ENCODE data around the gene FBLN5.

FBLN5 gene

GRCh38 chr14:91945751-91946621 is 1.5 kb downstream of the FBLN5 start:
- DNase-seq, result no peak

DNA sequence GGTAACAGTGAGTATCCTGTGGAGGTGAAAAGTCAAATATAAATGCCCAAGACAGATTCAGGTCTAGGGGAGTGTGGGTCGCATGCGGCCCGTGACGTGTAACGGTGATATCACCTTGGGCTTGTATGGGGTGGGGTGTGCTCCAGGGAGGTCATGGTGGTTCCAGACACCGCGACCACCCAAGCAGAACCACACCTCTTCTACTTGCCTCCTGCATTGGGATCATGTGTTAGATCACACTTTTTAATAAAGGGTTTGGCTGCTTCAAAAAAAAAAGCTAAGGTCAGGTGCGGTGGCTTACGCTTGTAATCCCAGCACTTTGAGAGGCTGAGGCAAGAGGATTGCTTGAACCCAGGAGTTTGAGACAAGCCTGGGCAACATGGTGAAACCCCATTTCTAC is 4.5 kb downstream of the FBLN5 start:
- DNase-seq, result no peak

GRCh38 chr14:91942128-91942527 is 5.4 kb downstream of the FBLN5 start:
- no peak for DNase-seq

- DNase-seq, result no peak
Measured at GRCh38 chr14:91940209-91940608, 7.3 kb downstream of the FBLN5 start.

DNA sequence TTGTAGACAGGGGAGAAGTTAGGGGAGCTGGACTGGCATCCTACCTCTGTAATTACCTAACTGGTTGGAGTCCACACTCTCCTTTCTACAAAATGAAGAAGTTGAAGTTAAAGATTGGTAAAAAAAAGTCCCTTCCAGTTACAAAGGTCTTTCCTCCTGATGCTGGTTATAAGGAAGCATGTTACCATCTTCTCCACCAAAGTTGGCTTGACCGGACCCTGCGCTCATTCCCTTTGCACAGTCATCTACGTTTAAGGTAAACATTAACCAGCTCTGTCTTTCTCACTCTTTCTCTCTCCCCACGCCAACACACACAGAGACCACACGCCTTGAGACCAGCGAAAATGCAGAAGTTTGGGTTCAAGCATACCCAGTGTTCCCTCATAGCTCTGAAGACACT is 11.9 kb downstream of the FBLN5 start:
- no peak for DNase-seq

DNA sequence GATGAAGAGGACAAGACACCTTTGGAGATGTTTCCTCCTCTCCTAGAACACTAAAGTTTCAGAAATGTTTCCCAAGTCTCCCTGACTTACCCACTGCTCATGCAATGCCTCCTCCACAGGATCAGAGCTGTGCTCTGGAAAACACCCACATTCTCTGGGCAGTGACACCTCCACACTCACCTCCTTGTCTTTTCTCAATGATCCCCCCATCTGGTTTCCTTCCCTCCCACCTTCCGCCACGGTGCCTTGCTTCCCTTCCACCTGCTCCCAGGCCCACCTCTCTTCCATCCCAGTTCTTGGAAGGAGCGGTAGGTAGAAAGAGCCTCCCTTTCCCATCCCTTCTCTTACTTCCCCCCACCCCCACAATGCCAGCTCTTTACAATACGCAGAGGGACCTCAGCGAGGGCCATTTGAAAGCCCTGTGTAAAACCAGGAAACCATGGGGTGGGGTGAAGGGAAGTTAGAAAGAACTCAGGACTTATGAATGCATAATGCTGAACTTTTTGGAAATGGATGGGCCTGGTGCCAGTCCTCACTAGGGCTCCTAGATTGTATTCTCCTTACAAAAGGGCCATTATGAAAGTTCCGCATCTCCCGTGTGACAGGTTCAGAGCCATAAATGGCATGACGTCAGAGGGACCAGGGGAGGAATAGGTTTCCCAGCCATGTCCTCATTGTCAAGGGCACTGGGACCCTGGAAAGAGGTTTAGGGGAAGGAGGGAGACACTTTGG is 12.8 kb downstream of the FBLN5 start:
- DNase-seq, result no peak

DNA sequence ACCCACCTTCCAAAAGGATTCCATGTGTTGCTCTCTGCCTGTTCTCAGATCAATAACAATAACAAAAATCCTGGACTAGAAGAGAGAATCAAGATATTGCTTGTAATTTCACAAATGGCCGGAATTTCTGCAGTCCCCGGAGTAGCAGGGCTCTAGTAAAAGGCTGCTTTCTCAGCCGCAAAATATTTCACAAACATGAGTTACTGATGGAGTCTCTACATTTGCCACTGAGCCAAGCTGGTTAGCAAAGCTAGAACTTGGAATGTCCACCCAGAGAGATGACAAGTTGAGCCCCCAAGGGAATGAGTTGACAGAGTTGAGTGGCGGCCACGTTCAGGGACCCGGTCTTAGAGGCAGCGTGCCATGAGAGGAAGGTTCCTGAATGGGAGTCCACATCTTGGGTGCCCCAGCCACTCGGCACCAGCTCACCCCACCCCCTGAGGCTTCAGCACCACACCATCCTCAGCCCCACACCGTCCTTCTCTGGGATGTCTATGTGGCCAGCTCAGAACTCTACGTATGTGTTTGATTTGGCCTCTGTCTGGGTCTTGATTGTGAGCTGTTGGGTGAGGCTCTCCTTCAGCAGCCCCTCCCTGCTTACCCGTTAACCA is 15.9 kb downstream of the FBLN5 start:
- no peak for DNase-seq

DNA sequence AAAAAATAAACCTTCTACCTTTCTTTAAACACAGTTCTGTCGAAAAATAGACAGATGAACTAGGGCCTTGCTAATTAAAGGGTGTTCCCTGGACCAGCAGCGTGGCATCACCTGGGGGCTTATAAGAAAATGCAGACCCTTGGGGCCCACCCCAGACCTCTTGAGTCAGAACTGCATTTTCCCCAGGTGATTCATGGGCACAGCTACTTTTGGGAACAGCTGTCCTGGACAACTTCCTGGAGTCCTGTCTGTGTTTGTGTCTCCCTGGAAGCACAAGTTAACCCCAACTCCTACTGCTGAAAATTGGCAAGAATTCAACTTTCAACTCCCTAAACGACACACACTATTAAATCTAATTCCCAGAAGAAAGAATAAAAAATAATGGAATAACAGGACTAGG is 17.8 kb downstream of the FBLN5 start:
- no peak for DNase-seq

DNA sequence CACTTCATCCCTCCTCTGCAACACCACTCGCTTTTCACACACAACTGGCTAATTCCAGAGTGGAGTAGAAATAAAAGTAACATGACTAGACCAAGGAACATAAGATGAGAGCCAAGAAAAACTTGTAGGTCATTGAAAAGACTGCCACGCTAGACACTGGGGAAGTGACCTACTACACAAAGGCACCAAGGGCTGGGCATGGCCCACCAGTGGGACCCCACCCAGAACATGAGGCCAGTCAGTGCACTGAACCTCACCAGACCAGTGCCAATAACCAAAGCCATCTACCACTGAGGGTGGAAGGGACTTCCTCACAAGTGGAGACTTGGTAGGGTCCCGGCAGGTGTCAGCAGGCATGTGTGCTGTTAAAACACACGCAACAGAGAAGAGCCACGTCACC is 19.7 kb downstream of the FBLN5 start:
- DNase-seq, result no peak

DNA sequence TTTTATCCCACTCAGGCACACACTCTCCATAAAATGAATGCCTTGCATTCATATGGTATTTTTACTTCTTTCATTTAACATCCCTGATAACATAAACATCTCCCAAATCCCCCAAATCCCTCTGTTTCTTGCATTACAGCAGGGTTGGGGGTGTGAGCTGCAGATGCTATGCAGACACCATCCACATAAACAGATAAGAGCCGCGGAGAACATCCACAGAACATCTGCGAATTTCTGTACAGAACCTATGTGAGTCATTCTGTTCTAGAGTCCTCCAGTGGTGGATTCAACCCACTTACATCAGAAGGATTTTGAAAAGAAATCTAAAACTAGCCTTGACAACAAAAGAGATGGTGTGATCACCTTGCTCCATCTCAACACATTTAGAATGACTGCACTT is 20.3 kb downstream of the FBLN5 start:
- no peak for DNase-seq

DNA sequence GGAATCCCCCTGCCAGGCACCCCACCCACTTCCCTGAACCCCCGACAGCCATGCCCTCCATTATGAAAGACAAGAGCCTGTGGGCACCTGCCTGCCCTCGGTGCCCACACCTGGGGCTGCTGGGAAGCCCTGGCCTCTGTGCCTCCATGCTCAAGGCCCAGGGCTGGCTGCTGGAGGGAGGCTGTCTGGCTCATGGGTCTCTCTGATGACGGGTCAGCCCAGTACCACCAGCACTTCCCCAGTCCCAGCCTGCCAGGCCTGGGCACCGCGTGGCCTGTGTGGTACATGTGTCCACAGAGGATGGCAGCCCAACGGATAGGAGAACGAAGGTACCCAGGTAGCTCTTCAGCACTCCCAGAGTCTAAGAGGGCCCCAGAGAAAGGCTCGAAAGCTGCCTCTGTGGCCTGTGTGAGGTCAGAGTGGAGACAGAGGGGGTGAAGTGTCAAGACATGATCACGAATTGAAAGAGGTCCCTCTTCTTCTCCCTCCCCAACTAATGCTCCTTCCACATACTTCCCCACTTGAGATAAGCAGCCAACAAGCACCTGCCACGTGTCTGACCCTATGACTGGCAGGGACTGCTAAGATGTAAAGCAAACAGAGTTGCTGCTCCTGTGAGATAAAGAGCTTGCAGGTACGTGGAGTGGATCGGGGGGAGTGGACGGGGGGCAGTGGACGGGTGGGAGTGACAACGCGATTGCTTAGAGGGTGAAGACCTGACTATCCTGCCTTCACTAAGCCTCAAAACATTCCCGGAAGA is 21.2 kb downstream of the FBLN5 start:
- DNase-seq, result no peak

DNA sequence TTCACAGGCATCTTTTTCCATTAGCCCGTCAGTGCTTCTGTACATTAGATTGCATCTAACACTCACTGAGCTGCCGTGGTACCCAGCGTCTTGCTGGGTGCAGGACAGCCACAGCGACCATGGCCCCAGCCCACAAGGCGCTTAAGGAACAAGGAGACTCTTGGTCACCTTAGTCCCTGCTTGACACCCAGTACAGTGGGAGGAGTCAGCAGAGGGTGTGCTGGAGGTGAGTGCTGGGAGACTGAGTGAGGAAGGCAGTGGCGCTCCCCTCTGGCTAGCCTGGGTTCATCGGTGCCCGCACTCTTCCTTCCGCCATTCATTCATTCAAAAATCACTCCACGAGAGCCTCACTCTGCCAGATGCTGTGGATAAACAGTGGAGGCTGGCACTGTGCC is 21.8 kb downstream of the FBLN5 start:
- no peak for DNase-seq

GRCh38 chr14:91925001-91925726 is 22.3 kb downstream of the FBLN5 start:
- DNase-seq, result no peak

GRCh38 chr14:91920526-91920925 is 27.0 kb downstream of the FBLN5 start:
- DNase-seq, result no peak

DNA sequence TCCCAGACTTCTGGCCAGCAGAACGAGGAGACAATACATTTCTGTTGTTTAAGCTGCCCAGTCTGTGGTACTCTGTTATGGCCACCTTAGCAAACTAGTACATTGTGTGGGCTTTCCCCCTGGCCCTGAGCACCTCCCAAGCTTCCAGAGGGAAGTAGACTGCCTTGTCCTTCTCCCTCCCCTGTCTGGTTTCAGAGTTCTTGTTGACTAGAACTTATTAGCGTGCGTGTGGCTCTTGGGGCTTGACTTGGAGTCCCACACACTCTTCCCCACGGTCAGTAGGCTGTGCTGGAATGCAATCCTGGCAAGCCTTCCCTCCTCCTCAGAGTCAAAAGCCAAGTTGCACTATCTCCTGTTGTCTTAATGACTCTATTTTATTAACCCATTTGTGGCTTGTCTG is 27.7 kb downstream of the FBLN5 start:
- no peak for DNase-seq

DNA sequence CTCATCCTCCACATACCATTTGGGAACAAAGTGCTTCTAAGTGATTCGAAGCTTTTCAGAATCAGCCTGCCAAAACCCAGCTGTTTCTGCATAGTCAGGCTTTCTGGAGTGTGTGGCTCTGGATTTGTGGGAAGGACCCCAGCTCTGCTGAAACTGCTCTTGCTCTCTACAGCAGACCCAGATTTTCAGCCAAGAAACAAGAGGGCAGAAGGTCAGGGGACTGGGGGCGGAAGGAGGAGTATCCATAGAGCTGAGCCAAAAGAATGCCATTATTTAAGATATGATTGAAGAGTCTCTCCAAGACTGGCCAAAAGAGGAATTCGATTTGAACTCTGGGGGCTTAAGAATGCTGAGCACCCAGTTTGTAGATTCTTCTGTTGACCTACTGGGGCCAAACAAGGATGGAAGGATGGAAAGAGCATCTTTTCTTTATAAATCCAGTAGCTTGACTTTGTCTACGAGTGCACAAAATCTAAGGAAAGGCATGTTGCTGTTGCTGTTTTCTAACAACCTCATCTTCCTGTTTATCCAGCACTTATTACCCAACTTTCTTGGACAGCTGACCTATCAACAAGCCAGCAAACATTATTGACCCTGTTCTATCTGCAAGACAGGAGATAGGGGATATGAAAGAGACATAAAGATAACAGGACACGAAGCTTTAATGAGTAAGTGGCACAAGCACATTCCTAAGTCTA is 29.2 kb downstream of the FBLN5 start:
- DNase-seq, result no peak

GRCh38 chr14:91912035-91912434 is 35.5 kb downstream of the FBLN5 start:
- no peak for DNase-seq

DNA sequence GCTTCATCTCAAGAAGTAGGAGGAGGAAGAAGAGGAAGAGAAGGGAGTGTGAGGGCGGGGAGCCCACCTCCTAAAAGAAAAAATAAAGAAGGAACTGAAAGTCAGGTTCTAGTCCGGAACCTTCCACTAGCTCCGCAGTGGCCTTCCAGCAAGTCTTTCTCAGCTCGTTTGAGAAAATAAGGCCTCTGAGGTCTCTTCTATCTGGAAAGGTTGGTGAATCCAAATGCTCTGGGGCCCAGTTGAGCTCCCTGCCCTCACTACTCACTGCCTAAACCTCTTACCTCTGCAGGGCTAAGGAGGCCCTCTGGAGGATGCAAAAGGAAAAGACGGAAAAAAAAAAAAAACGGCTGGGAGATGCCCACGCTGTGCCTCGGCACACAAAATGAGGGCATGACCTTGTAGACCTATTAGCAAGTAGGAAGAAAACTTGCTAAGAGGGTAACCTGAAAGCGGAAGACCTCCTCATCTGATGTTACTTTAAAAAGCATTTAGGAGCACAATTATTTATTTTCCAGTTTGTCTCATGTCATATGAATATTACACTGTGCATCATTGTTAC is 35.9 kb downstream of the FBLN5 start:
- peak; percentile 26 for DNase-seq

GRCh38 chr14:91910196-91910595 is 37.3 kb downstream of the FBLN5 start:
- no peak for DNase-seq

- no peak for DNase-seq
Measured at GRCh38 chr14:91906374-91906773, 41.1 kb downstream of the FBLN5 start.

DNA sequence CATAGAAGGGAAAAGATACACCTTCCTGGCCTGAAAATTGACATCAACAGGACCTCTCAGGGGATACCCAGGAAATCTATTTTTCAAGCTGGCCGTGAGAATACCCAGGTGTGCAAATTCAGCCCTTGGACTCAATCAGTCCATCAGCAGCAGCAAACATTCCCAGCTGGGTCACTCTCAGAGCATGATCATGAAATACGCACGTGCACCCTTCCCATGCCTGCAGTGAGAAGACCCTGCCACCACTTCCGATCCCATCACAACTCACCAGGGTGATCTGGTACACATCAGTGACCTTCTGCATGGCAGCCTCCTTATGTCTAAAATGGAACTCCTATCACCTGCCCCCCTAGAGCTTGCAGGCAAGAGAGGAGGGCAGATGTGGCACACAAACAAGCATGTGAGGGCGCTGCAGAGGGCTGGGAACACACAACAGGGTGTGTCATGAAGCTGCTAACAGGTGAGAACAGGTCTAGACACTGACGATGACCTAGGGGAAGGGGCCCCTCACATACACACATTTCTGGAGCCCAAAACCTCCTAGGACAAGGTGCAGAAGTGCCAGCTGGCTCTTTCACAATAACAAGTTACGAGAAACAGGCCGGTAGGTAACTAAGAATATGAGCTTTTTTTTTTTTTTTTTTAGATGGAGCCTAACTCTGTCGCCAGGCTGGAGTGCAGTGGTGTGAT is 42.4 kb downstream of the FBLN5 start:
- DNase-seq, result no peak
